ENCODE results near the gene MARK1.

DNA sequence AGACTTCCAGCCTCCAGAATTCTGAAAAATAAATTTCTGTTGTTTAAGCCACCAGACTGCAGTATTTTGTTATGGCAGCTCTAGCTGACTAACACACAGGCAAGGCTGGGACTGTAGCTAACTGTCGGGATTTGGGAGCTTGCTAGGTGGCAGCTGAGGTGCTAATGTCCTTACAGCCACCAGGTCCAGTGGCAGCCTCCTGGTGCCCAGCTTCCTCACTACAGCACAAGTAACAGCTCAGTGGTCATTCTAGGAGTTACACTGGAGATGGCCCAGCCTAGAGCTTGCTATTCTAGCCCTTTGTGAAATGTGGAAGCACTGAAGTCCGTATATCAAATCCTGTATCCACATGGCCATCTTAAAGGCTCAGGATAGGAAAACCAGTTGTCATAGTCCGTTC lies 157.9 kb downstream of the MARK1 start:
- TF ChIP-seq, protein P1, sequence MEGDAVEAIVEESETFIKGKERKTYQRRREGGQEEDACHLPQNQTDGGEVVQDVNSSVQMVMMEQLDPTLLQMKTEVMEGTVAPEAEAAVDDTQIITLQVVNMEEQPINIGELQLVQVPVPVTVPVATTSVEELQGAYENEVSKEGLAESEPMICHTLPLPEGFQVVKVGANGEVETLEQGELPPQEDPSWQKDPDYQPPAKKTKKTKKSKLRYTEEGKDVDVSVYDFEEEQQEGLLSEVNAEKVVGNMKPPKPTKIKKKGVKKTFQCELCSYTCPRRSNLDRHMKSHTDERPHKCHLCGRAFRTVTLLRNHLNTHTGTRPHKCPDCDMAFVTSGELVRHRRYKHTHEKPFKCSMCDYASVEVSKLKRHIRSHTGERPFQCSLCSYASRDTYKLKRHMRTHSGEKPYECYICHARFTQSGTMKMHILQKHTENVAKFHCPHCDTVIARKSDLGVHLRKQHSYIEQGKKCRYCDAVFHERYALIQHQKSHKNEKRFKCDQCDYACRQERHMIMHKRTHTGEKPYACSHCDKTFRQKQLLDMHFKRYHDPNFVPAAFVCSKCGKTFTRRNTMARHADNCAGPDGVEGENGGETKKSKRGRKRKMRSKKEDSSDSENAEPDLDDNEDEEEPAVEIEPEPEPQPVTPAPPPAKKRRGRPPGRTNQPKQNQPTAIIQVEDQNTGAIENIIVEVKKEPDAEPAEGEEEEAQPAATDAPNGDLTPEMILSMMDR (IDR thresholded peaks at IDR 0.05): no peak
- no peak for TF ChIP-seq POLR2A (IDR thresholded peaks at IDR 0.05)
